Stimulated activated CD8-positive, alpha-beta memory T cell treated with anti-CD3 and anti-CD28 coated beads, Interleukin-4, amount 100 ng/mL, for 24 hours (primary cell): ENCODE results near the gene MMP27.
"Not testable (repeated sequence)": the region's sequence is repeated elsewhere in the genome, so short reads cannot be mapped to it uniquely, and the experiment has no call there.

Source experiments
- DNase-seq: peaks from one replicate; pipeline ENCODE4 v3.0.0-alpha.2; 2020; ENCODE audit warnings: low read depth

Gene MMP27

GRCh38 chr11:102705626-102706025 lies at the start of gene MMP27:
Gene MMP27, minus strand, starts transcription at chr11:102705769. Its CDS starts 55 bp downstream, at chr11:102705714.
- DNase-seq = no peak

- DNase-seq = no peak
Measured at GRCh38 chr11:102753267-102753666, 47.7 kb upstream of the MMP27 start.

GRCh38 chr11:102751673-102752072 lies 46.1 kb upstream of the MMP27 start:
- no peak for DNase-seq

GRCh38 chr11:102749101-102749722 lies 43.6 kb upstream of the MMP27 start:
- no peak for DNase-seq

GRCh38 chr11:102746746-102747578 lies 41.4 kb upstream of the MMP27 start:
- DNase-seq = not testable (repeated sequence)

- no peak for DNase-seq
Measured at GRCh38 chr11:102734650-102735049, 29.1 kb upstream of the MMP27 start.

GRCh38 chr11:102733232-102733875 lies 27.8 kb upstream of the MMP27 start:
- DNase-seq = peak; percentile 6

- DNase-seq = not testable (repeated sequence)
Measured at GRCh38 chr11:102730944-102731343, 25.4 kb upstream of the MMP27 start.

- DNase-seq = no peak
Measured at GRCh38 chr11:102729849-102730815, 24.6 kb upstream of the MMP27 start.

- no peak for DNase-seq
Measured at GRCh38 chr11:102727890-102728289, 22.3 kb upstream of the MMP27 start.

GRCh38 chr11:102724904-102725500 lies 19.4 kb upstream of the MMP27 start, which contains the start of gene MMP8:
Gene MMP8, minus strand, starts transcription at chr11:102724954. Its CDS starts 99 bp downstream, at chr11:102724855.
- DNase-seq = no peak

- no peak for DNase-seq
Measured at GRCh38 chr11:102722821-102723220, 17.3 kb upstream of the MMP27 start.

GRCh38 chr11:102719620-102720277 lies 14.2 kb upstream of the MMP27 start:
- no peak for DNase-seq

GRCh38 chr11:102717280-102717679 lies 11.7 kb upstream of the MMP27 start:
- DNase-seq = no peak

GRCh38 chr11:102716527-102716926 lies 11.0 kb upstream of the MMP27 start:
- no peak for DNase-seq

GRCh38 chr11:102712137-102712536 lies 6.6 kb upstream of the MMP27 start:
- no peak for DNase-seq

- no peak for DNase-seq
Measured at GRCh38 chr11:102709201-102709945, 3.8 kb upstream of the MMP27 start.

- DNase-seq = no peak
Measured at GRCh38 chr11:102708654-102709053, 3.1 kb upstream of the MMP27 start.

- no peak for DNase-seq
Measured at GRCh38 chr11:102704841-102705240, 728 bp downstream of the MMP27 start.
